Measurements from ENCODE around the gene ZNF512.
A peak's percentile ranks its signal among the peaks of the same experiment; 100 is the strongest.
"Not testable (repeated sequence)": the region's sequence is repeated elsewhere in the genome, so short reads cannot be mapped to it uniquely, and the experiment has no call there.

The ZNF512 gene, protein sequence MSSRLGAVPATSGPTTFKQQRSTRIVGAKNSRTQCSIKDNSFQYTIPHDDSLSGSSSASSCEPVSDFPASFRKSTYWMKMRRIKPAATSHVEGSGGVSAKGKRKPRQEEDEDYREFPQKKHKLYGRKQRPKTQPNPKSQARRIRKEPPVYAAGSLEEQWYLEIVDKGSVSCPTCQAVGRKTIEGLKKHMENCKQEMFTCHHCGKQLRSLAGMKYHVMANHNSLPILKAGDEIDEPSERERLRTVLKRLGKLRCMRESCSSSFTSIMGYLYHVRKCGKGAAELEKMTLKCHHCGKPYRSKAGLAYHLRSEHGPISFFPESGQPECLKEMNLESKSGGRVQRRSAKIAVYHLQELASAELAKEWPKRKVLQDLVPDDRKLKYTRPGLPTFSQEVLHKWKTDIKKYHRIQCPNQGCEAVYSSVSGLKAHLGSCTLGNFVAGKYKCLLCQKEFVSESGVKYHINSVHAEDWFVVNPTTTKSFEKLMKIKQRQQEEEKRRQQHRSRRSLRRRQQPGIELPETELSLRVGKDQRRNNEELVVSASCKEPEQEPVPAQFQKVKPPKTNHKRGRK

DNA sequence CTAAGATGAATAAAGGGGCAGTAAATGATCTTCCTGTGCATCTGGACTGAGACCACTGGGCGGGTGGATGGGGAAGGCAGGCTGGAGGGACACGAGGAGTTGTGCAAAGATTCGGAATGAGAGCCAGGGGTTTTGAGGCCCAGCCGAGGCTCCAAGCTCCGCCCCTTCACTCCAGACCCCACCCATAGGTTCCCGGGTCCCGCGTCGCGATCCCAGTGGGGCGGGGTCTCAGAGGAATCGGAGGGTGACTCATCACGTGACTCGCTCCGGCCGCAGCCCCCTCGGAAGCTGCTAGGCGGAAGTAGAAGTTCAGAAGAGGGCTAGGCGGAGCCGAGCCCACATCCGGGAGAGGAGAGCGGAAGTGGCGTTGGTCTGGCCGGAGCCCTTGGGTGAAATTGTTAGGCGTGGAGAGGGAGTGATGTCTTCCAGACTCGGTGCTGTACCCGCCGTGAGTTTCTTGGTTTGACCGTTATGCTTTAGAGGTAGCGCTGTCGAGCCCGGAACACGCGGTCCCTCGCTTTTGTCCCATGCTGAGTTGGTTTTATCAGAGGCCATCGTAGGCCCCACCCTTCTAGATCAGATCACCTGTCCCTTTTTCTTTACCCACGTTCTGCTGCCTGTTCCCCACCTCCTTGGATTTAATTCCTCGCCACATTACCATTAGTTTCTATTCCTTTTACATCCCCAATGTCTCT lies at the start of gene ZNF512:
TSS of gene ZNF512 (plus strand) at position 348 of the 695 bp plus-strand sequence. CDS start at position 419, 71 bp downstream.
- DNase-seq = peak; percentile 86

GRCh38 chr2:27537287-27537686 lies 45.6 kb upstream of the ZNF512 start:
- no peak for DNase-seq

DNA sequence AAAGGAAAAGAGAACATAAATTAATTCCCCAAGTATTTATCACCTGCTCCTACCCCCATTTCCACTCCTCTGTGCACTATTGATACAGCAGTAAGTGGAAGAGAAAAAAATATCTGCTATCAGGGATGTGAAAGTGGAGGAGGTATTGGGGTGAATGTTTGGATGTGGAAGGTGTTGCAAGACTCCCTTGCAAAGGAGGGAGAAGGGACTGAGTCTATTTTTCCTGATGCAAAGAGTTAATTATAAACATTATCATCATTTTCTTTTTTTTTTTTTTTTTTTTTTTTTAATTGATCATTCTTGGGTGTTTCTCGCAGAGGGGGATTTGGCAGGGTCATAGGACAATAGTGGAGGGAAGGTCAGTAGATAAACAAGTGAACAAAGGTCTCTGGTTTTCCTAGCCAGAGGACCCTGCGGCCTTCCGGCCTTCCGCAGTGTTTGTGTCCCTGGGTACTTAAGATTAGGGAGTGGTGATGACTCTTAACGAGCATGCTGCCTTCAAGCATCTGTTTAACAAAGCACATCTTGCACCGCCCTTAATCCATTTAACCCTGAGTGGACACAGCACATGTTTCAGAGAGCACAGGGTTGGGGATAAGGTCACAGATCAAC lies 43.9 kb upstream of the ZNF512 start:
- DNase-seq = not testable (repeated sequence)

DNA sequence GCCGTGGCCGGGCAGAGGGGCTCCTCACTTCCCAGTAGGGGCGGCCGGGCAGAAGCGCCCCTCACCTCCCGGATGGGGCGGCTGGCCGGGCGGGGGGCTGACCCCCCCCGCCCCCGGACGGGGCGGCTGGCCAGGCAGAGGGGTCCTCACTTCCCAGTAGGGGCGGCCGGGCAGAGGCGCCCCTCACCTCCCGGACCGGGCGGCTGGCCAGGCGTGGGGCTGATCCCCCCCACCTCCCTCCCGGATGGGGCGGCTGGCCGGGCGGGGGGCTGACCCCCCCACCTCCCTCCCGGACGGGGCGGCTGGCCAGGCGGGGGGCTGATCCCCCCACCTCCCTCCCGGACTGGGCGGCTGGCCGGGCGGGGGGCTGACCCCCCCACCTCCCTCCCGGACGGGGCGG lies 43.2 kb upstream of the ZNF512 start:
- not testable (repeated sequence) for DNase-seq

- no peak for DNase-seq
These were observed 38.6 kb upstream of the ZNF512 start for GRCh38 chr2:27544143-27544821.

DNA sequence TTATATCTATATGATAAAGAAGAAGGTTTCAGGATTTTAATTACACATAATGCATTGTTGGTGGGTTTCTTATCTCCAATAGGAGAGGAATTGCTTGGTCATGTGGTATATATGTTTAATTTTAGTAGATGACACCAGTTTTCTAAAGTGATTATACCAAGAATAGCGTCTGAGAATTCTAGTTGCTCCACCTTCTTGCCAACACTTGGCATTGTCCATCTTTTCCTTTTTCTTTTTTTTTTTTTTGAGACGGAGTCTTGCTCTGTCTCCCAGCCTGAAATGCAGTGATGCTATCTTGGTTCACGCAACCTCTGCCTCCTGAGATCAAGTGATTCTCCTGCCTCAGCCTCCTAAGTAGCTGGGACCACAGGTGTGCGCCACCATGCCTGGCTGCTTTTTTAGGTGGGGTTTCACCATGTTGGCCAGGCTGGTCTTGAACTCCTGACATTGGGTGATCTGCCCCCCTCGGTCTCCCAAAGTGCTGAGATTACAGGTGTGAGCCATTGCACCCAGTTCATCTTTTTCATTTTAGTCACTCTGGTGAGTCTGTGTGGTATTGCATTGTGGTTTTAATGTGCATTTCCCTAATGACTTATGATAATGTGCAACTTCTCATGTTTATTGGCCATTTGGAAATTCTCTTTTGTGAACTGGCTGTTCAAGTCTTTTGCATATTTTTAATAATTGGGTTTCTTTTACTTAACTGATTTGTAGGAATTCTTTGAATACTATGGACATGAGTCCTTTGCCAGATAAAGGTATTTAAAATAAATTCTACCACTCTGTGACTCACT lies 37.3 kb upstream of the ZNF512 start:
- no peak for DNase-seq

- DNase-seq = no peak
These were observed 33.5 kb upstream of the ZNF512 start for GRCh38 chr2:27549303-27549702.

DNA sequence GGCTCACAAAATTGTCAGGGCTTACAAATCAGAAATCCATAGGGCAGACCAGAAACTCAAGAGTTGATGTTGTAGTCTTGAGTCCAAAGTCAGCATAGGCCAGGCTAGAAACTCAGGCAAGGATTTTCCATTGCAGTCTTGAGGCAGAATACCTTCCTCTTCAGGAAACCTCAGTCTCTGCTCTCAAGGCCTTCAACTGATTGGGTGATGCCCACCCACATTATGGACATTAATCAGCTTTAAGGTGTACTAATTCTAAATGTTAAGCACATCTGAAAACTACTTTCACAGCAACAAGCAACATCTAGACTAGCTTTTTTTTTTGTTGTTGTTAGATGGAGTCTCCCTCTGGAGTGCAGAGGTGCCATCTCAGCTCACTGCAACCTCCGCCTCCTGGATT lies 31.3 kb upstream of the ZNF512 start:
- DNase-seq = no peak

DNA sequence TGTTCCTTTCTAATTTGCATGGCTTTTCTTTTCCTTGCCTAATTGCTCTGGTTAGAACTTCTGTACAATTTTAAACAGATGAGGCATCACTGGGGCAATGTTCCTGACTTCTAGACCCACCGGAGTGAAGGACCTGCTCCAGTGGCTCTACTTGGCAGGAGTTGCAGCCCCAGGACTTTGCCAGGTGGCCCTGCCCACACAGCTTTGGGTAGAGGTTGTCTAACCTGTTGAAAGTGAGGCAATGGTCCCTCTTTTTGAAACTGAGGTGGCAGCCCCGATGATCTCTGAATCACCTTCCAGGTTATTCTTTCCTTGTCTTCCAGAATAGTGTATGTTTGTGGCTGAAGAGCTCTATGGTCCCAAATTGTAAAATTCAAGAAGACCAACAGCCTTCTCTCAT lies 29.9 kb upstream of the ZNF512 start:
- DNase-seq = no peak

DNA sequence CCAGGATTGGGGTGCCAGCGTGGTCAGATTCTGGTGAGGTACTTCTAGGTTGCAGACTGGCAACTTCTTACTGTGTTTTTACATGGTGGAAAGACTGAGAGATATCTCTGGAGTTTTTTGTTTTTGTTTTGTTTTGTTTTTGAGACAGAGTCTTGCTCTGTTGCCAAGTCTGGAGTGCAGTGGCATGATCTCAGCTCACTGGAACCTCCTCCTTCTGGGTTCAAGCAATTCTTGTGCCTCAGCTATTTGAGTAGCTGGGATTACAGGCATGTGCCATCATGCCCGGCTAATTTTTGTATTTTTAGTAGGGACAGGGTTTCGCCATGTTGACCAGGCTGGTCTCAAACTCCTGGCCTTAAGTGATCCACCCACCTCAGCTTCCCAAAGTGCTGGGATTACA lies 28.4 kb upstream of the ZNF512 start:
- DNase-seq = not testable (repeated sequence)

DNA sequence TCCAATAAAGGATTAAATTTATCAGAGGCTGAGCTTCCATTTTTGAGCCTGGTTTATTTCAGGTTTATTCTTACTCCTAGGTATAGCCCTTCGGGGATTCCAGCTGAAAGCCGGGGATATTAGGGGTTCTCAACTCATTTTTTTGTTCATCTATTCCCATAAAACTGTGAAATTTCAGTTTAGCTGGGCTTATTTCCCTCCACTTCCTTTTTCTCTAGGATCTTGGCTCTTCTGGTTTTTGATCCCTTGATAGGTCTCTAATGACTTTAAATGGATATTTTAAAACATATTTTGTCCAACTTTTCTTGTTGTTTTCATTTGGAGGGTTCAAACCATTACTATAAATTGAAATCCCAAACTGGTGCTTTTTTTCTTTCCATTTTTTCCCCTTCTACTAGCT lies 23.6 kb upstream of the ZNF512 start:
- no peak for DNase-seq

DNA sequence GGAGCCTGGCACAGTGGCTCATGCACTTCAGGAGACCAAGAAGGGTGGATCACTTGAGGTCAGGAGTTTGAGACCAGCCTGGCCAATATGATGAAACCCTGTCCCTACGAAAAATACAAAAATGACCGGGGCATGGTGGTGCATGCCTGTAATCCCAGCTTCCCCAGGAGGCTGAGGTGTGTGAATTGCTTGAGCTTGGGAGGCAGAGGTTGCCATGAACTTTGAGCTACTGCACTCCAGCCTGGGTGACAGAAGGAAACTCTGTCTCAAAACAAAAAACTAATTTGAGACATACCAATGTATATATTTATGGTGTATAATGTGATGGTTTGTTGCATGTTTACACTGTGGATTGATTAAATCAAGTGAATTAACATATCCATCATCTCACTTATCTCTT lies 21.8 kb upstream of the ZNF512 start:
- DNase-seq = no peak

GRCh38 chr2:27566628-27567027 lies 16.2 kb upstream of the ZNF512 start:
- DNase-seq = no peak

GRCh38 chr2:27569398-27569797 lies 13.4 kb upstream of the ZNF512 start:
- DNase-seq = no peak

DNA sequence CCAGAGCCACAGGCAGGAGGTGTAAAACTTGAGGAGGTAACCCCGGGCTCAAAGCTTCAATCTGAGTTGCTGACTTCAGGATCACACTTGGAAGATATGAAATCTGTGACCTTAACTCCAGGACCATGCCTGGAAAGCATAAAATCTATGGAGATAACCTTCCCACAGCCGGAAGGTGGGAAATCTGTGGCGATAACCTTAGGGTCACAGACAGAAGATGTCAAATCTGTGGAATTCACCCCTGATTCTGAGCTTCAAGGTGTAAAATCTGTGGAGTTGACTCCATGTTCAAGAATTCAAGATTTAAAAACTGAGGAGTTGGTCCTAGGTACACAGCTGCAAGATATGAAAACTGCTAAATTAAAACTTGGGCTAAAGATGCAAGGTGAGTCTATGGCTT lies 11.6 kb upstream of the ZNF512 start:
- no peak for DNase-seq

DNA sequence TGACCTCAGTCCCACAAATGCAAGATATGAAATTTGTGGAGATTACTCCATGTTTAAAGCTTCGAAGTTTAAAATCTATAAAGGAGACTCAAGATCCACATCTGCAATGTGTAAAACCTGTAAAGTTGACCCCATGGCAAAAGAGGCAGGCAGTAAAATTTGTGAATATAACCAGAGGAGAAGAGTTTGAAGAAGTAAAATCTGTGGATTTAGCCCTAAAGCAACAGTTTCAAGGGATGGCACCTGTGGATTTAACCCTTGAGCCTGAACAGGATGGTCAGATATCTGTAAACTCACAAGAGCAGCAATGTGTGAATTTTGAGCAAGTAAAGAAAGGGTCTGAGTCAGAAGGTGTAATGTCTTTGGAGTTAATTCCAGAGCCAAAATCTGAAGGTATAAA lies 11.2 kb upstream of the ZNF512 start:
- DNase-seq = no peak

GRCh38 chr2:27572439-27572838 lies 10.4 kb upstream of the ZNF512 start:
- DNase-seq = no peak

DNA sequence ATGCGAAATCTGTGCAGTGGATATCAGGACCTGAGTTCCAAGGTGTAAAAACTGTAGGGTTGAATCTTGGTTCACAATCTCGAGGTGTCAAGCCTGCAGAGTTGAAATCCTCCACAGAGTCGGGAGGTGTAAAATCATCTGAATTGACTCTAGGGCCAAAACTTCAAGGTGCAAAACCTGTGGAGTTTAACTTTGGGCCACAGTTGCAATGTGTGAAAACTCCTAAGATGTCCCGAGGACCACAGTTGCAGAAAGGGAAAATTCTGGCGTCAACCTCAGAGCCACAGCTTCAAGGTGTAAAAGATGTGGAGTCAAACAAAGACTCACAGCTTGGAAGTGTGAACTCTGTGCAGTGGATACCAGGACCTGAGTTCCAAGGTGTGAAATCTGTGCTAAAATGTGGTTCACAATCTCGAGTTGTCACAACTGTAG lies 9.8 kb upstream of the ZNF512 start:
- no peak for DNase-seq

- DNase-seq = no peak
These were observed 9.4 kb upstream of the ZNF512 start for GRCh38 chr2:27573452-27573851.

GRCh38 chr2:27581417-27582128 lies 1.3 kb upstream of the ZNF512 start:
- no peak for DNase-seq

- DNase-seq = no peak
These were observed 630 bp upstream of the ZNF512 start for GRCh38 chr2:27582129-27582694.

Data from SHP77 treated with DMSO at 0.1 percent for 48 hours (cell line).